C1 segment of cervical spinal cord (tissue), 14 donors: ENCODE measurements around the gene SUGCT.

Experiments
- DNase-seq, 14 donors: peaks; one replicate each; lab custom pipeline; 2025; lab: John Stamatoyannopoulos, UW

SUGCT gene

GRCh38 chr7:40899636-40900507 lies 765.1 kb downstream of the SUGCT start:
- no peak for DNase-seq

DNA sequence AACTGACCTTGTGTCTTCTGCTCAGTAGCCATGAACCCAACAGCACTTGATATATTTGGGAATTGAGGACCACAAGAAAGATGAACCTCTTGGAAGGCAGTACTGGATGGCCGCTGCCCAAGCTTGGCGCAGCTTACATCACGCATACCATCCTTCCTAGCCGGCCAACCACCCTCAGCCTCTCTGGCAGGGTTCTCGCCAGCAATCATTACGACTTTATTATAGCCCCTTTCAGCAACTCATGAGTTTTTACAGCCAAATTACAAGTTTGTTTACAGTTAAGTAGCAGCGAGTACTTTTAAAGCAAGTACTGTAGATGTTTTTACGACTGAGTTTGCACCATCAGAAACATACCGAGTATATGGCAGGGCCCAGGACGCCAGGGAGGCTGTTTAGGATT lies 769.1 kb downstream of the SUGCT start:
- peak in 1 of 14 donors; percentile 12 for DNase-seq

DNA sequence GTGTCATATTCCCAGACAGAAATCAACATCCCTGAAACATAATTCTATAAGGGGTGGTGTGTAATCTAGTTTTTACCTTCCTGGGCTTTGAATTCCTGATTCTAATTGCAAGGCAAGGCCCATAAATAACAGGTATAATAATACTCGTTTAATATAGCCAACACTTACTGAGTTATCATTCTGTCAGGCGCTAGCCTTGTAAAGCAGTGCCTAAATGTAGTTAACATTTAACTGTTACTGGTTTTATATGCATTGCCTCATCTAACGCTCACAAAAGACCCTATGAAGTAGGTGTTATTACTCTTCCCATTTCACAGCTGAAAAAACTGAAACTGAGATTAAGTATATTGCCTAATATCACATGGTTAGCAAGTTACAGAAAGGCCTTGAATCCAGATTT lies 772.5 kb downstream of the SUGCT start:
- DNase-seq = no peak

DNA sequence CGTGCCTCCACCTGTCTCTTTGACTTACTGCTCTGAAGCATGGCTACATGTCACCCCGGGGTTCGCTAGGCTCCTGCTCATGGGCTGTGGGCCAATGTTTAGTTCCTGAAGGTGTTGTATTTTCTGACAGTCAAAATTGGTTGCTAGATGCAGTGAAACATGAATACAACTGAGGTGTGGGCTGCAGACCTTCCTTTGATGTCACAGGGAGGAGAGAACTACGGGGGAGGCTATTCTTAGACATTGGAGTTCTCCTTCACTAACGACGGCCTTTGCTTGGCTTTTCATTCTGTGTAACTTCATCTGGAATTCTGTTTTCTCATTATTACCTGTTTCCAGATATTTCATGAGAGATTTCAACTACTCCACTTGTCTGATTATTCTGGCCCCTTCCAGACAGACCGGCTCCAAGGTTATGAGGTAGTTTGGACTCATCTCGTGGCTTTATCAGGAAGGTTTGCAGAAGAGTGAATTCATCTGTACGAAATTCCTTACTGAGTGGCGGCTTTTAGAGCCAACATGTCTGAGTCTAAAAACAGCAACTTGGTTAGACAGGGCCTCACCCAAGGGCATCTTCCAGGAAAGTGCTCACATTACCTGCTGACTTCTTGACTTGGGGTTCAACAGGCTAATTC lies 774.7 kb downstream of the SUGCT start:
- DNase-seq = no peak
